ENCODE data around the gene LOXL3. TPM values are rescaled to one million over a fixed set of nuclear protein-coding genes. Genes with fewer than 3 reads are reported as not detected.

The LOXL3 gene
- total RNA-seq, 4 donors from 2014 or later = 1.6 to 4.1 (median 3.0) TPM

- Histone ChIP-seq H3K4me3 (peak overlapping the region in 1 of 4 donors; percentile 92), H3K9me3 (no peaks in the 10 kb centered on the region), H3K4me1 (peaks cover 4 to 35% (median 19%) of the 10 kb centered on the region in 4 donors), H3K36me3 (no peaks in the 10 kb centered on the region), H3K27ac (peak overlapping the region in 2 of 4 donors; percentile 84 to 91), H3K27me3 (no peaks in the 10 kb centered on the region)
- TF ChIP-seq POLR2AphosphoS5 (IDR thresholded peaks at IDR 0.05) (no peak), EP300 (IDR thresholded peaks at IDR 0.05; ENCODE audit: low read depth) (no peak), POLR2A (IDR thresholded peaks at IDR 0.05) (no peak), CTCF (IDR thresholded peaks at IDR 0.05) (no peak)
- in situ Hi-C loops (cut with MboI; ENCODE audit: low pct_ligation_motif_present in 1 of 4, low pct_unique_long_range_greater_than_20kb in 1 of 4, low sequenced_read_pairs in 3 of 4) = no loop called here
- intact Hi-C loops (cut with DNase I; ENCODE audit: low total_unique reads) = no loop called here
- DNase-seq = no peak
- WGBS, 2 donors (ENCODE audit: low coverage in 1 of 2) = 91% methylated on average over 14 of the region's 14 CpGs; no CpG with 5 or more reads in 1 of the 2 donors
Observed at GRCh38 chr2:74556159-74556558, 2.4 kb upstream of the LOXL3 start.

DNA sequence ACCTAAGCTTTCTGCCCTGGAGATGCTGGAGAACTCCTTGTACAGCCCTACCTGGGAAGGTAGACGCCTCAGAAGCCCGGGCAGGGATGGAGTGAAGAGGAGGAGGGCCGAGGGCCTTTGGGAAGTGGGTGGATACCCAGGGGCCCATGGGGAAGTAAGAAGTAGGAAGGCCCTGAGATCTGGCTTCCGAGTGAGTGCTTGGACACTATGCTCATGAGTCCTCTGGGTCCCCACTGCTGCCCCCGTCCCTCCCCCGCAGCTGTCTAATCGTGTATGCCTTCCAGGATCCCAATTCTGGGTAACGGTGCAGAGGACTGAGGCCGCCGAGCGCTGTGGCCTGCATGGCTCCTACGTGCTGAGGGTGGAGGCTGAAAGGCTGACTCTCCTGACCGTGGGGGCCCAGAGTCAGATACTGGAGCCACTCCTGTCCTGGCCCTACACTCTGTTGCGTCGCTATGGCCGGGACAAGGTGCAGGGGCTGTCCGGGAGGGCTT, 1.9 kb upstream of the LOXL3 start:
- H3K27me3 ChIP-seq = no peaks in the 10 kb centered on the region
- H3K4me1 ChIP-seq = peaks cover 4 to 35% (median 19%) of the 10 kb centered on the region in 4 donors
- no peaks in the 10 kb centered on the region for H3K9me3 ChIP-seq
- intact Hi-C loops (cut with DNase I; ENCODE audit: low total_unique reads) = no loop called here
- no peak for TF ChIP-seq EP300 (IDR thresholded peaks at IDR 0.05; ENCODE audit: low read depth)
- TF ChIP-seq POLR2AphosphoS5 (IDR thresholded peaks at IDR 0.05) = no peak
- no peak for TF ChIP-seq CTCF (IDR thresholded peaks at IDR 0.05)
- TF ChIP-seq POLR2A (IDR thresholded peaks at IDR 0.05) = no peak
- WGBS, 2 donors (ENCODE audit: low coverage in 1 of 2) = 70% methylated on average over 17 of the region's 17 CpGs; no CpG with 5 or more reads in 1 of the 2 donors
- H3K36me3 ChIP-seq = no peaks in the 10 kb centered on the region
- peak overlapping the region; percentile 83 to 91 (median 86) for H3K27ac ChIP-seq
- H3K4me3 ChIP-seq = peak overlapping the region; percentile 44 to 92 (median 68)
- in situ Hi-C loops (cut with MboI; ENCODE audit: low pct_ligation_motif_present in 1 of 4, low pct_unique_long_range_greater_than_20kb in 1 of 4, low sequenced_read_pairs in 3 of 4) = no loop called here
- no peak for DNase-seq

DNA sequence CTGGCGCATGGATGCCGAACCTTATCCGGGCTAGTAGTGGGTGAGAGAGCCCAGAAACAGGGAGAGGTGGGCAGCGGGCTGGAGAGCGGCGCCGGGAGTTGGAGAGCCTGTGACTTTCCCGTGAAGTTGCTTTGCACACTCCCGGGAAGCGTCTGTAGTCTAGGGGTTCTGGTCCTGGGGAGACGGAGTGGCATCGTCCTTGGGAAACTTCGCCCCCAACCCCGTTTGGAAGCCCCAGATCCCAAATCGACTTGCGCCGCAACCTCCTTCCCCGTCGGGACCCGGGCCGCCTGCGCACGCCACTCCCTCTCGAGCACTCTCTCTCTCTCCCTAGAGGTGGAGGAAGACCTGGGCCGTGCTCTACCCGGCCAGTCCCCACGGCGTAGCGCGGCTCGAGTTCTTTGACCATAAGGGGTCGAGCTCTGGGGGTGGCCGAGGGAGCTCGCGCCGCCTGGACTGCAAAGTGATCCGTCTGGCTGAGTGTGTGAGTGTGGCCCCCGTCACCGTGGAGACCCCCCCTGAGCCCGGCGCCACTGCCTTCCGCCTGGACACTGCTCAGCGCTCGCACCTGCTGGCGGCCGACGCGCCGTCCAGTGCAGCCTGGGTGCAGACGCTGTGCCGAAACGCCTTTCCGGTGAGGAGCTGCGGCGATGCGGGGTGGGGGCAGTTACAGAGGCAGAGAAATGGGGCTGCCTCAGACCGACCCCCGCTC, 1.2 kb upstream of the LOXL3 start:
- no peaks in the 10 kb centered on the region for H3K27me3 ChIP-seq
- in situ Hi-C loops (cut with MboI; ENCODE audit: low pct_ligation_motif_present in 1 of 4, low pct_unique_long_range_greater_than_20kb in 1 of 4, low sequenced_read_pairs in 3 of 4) (no loop called here), intact Hi-C loops (cut with DNase I; ENCODE audit: low total_unique reads) (no loop called here)
- 5% methylated on average over 55 of the region's 58 CpGs; no CpG with 5 or more reads in 1 of the 2 donors for WGBS, 2 donors (ENCODE audit: low coverage in 1 of 2)
- TF ChIP-seq EP300 (IDR thresholded peaks at IDR 0.05; ENCODE audit: low read depth) (no peak), POLR2AphosphoS5 (IDR thresholded peaks at IDR 0.05) (no peak), CTCF (IDR thresholded peaks at IDR 0.05) (peak in 2 of 5 experiments; percentile 7 to 37), POLR2A (IDR thresholded peaks at IDR 0.05) (no peak)
- peak; percentile 64 for DNase-seq
- H3K36me3 ChIP-seq = no peaks in the 10 kb centered on the region
- H3K9me3 ChIP-seq = no peaks in the 10 kb centered on the region
- H3K27ac ChIP-seq = peak overlapping the region; percentile 83 to 91 (median 86)
- peaks cover 4 to 34% (median 19%) of the 10 kb centered on the region in 4 donors for H3K4me1 ChIP-seq
- H3K4me3 ChIP-seq = peak overlapping the region; percentile 44 to 92 (median 68)

- H3K4me1 ChIP-seq = peaks cover 12 to 41% (median 27%) of the 10 kb centered on the region in 4 donors
- WGBS, 2 donors (ENCODE audit: low coverage in 1 of 2) = 34 to 54% methylated on average over 4 to 22 of the region's 27 CpGs
- in situ Hi-C loops (cut with MboI; ENCODE audit: low pct_ligation_motif_present in 1 of 4, low pct_unique_long_range_greater_than_20kb in 1 of 4, low sequenced_read_pairs in 3 of 4) (no loop called here), intact Hi-C loops (cut with DNase I; ENCODE audit: low total_unique reads) (no loop called here)
- no peaks in the 10 kb centered on the region for H3K9me3 ChIP-seq
- H3K27me3 ChIP-seq = no peaks in the 10 kb centered on the region
- TF ChIP-seq CTCF (IDR thresholded peaks at IDR 0.05) = no peak
- no peak for TF ChIP-seq EP300 (IDR thresholded peaks at IDR 0.05; ENCODE audit: low read depth)
- no peak for TF ChIP-seq POLR2A (IDR thresholded peaks at IDR 0.05)
- no peak for TF ChIP-seq POLR2AphosphoS5 (IDR thresholded peaks at IDR 0.05)
- H3K36me3 ChIP-seq = no peaks in the 10 kb centered on the region
- no peak for DNase-seq
- H3K27ac ChIP-seq = peak overlapping the region; percentile 83 to 91 (median 86)
- peak overlapping the region in 3 of 4 donors; percentile 61 to 92 (median 75) for H3K4me3 ChIP-seq
Observed at GRCh38 chr2:74552914-74553811, 579 bp downstream of the LOXL3 start.
